SK-N-MC (cell line): ENCODE measurements around the gene STK40.

Experiments used
- EZH2 ChIP-seq: fragments of 200-600 bp; sonication (generic); IDR thresholded peaks from one replicate; pipeline ENCODE4 v1.6.1; 2017; ENCODE audit warnings: antibody characterized with exemption
- POLR2AphosphoS5 ChIP-seq: IDR thresholded peaks from 2 replicates; pipeline ENCODE4 v1.6.1; 2012; ENCODE audit warnings: mild to moderate bottlenecking, low read depth, low read length, borderline replicate concordance

DNA sequence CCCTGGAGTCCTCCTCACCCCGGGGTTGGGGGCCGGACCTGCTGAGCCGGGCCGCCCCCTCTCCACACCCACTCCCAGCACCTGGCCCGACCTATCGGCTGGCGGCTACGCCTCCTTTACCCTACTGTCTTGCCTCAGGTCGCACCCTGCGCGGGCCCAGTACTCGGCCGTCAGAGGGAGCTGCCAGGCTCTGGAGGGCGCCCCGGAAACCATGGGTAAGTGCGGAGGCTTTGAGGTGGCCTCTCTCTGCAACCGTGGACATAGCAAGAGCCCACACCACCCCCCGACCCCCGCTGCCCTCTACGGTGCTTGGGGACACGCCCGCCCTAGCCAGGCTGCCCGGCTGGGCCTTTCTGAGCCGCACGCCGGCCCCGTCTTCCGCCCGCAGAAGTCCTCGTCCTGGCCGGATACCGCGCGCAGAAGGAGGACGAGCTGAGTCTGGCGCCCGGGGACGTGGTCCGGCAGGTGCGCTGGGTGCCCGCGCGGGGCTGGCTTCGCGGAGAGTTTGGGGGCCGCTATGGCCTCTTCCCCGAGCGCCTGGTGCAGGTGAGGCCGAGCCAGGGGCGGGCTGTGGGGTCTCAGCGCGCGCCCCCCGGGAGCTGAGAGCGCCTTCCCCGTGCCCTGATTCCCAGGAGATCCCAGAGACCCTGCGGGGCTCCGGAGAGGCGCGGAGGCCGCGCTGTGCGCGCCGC is 79.4 kb downstream of the STK40 start, which contains the start of gene SH3D21:
- TF ChIP-seq EZH2 (no peak), POLR2AphosphoS5 (no peak; the same call in 1 of the 2 replicates)
